SK-N-MC (cell line): ENCODE measurements around the gene PACSIN2.

Source experiments
- DNase-seq: peaks from one replicate; pipeline ENCODE4 v3.0.0-alpha.2; 2011; ENCODE audit warnings: low read depth, low spot score
- H3K27ac ChIP-seq: fragments of 200-600 bp; sonication (generic); 2 replicates; pipeline ENCODE4 v1.5.1; 2016; ENCODE audit warnings: mixed run types
- H3K36me3 ChIP-seq: fragments of 200-600 bp; sonication (generic); 2 replicates; pipeline ENCODE4 v1.6.1; 2017; ENCODE audit warnings: antibody characterized with exemption, low read length, mixed read lengths; ENCODE audit not compliant: insufficient read depth
- H3K4me3 ChIP-seq: fragments of 200-600 bp; sonication (generic); 2 replicates; pipeline ENCODE4 v1.5.1; 2016
- H3K9ac ChIP-seq: fragments of 200-600 bp; sonication (generic); 2 replicates; pipeline ENCODE4 v1.8.0; 2017; ENCODE audit warnings: mixed run types, mixed read lengths; ENCODE audit not compliant: insufficient read length
- H3K9me3 ChIP-seq: fragments of 200-600 bp; sonication (generic); 2 replicates; pipeline ENCODE4 v1.6.1; 2017; ENCODE audit warnings: low read depth, mild to moderate bottlenecking, antibody characterized with exemption, low read length, moderate library complexity, mixed read lengths
- EZH2 ChIP-seq: fragments of 200-600 bp; sonication (generic); IDR thresholded peaks from one replicate; pipeline ENCODE4 v1.6.1; 2017; ENCODE audit warnings: antibody characterized with exemption
- FOXP2 ChIP-seq: optimal IDR thresholded peaks from 2 replicates; pipeline ENCODE3; 2011; ENCODE audit warnings: mild to moderate bottlenecking, moderate library complexity; ENCODE audit not compliant: insufficient read depth; ENCODE audit errors: extremely low read length, control extremely low read depth
- POLR2AphosphoS5 ChIP-seq: IDR thresholded peaks from 2 replicates; pipeline ENCODE4 v1.6.1; 2012; ENCODE audit warnings: mild to moderate bottlenecking, low read depth, low read length, borderline replicate concordance

PACSIN2 gene

DNA sequence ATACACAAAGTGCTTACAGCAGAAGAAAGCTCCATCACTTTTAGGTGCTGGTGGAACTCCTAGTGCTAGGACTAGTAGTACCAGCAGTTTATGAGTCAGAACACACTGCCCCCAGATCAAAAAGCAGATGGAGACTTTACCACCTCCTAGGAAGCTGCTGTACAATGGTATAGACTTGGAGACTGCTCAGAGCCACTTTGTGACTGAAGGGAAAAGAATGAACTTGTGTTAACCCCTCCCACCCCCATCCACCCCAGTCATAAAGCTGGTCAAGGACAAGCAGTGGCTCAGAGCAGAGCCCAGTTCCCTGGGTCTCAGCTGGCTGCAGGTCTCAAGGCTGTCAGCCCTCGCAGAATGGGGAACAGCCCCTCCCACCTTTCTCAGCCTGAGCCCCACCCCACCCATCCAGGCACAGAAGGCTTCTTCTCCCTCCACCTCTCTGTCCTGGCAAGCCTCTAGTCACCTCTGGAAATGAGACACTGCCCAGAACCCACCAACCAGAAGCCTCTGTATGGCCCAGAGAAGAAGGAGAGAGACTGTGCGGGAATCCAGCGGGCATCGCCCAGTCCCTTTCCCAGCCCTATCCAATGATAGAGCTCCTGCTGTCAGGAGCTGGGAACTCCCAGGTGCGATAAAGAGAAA is 23.8 kb downstream of the PACSIN2 start:
- Histone ChIP-seq H3K9ac (no peak overlapping the region), H3K9me3 (no peaks in the 10 kb centered on the region), H3K4me3 (no peak overlapping the region), H3K36me3 (peaks cover 7% of the 10 kb centered on the region; the same call in 1 of the 2 replicates), H3K27ac (no peak overlapping the region)
- TF ChIP-seq POLR2AphosphoS5, result no peak
- TF ChIP-seq EZH2, result no peak
- no peak for TF ChIP-seq FOXP2
- no peak for DNase-seq

DNA sequence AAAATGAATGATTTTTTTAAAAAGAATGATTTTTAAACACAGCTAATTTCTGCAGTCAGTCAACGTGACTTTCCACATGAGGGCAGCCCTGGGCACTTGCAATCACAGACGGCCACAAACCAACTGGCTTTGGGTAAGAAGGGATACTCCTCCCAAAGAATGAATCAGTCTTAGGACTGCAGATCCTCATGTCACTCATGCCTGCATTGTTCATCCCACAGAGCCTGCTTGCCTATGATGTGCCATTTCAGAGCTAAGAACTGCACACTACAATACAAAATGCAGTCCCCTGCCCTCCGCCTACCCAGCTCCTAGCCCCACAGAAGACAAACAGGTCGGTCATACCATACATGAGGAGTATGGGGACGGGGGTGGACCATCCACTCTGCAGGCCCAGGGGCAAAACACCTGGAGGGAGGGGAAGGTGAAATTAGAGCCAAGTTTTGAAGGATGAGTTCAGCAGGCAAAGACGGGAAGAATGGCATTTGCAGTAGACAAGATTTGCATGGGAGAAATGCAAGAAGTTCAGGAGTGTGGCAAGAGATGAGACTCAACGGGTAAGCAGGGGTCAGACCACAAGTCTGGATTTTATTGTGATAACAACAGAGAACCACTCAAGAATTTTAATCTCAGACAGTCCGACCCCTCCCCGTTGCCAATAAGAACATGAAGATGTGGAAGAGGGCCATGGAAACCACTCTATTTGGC is 24.7 kb downstream of the PACSIN2 start:
- TF ChIP-seq FOXP2 (no peak), EZH2 (no peak), POLR2AphosphoS5 (no peak)
- no peak overlapping the region for H3K27ac ChIP-seq
- H3K9me3 ChIP-seq, result no peaks in the 10 kb centered on the region
- no peak overlapping the region for H3K9ac ChIP-seq
- no peak for DNase-seq
- no peak overlapping the region for H3K4me3 ChIP-seq
- H3K36me3 ChIP-seq, result peaks cover 7% of the 10 kb centered on the region; the same call in 1 of the 2 replicates

DNA sequence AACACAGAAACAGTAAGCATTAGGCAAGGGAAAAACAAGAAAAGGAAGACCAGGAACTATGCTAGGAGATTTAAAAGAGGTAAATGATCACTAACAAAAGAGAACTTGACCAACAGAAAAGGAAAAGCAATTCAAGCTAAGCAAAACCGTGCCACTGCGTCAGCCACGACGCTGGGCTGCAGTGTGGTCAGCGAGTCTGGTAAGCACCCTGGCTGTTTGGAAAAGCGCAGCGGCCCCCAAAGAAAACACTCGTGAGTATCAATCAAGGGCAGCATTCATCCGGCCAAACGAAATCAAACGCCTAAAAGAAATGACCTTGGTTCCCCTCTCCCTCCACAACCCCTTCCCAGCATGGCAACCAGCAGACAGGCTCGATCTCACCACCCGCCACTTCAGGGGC is 28.8 kb downstream of the PACSIN2 start:
- H3K4me3 ChIP-seq, result no peak overlapping the region
- TF ChIP-seq FOXP2 (no peak), EZH2 (no peak), POLR2AphosphoS5 (no peak)
- no peaks in the 10 kb centered on the region for H3K36me3 ChIP-seq
- H3K9me3 ChIP-seq, result no peaks in the 10 kb centered on the region
- DNase-seq, result no peak
- H3K9ac ChIP-seq, result no peak overlapping the region
- no peak overlapping the region for H3K27ac ChIP-seq

DNA sequence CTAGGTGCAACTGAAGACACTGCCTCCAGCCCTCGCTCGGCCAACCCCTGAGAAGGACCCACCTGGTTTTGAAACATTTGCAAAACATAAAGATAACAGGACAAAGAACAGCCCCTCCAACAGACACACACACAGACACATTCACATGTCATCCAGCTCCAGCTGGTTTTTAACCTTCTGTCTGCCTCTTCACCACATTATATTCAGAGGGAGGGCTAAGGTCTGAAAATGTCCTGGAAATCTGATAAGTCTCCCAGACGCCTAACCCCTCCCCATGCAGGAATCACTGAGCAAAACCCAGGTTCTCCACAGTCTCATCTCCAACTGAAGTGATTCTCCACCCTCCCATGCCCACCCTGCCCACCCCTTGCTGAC is 29.4 kb downstream of the PACSIN2 start:
- Histone ChIP-seq H3K9ac (no peak overlapping the region), H3K9me3 (no peaks in the 10 kb centered on the region), H3K4me3 (no peak overlapping the region), H3K36me3 (no peaks in the 10 kb centered on the region), H3K27ac (no peak overlapping the region)
- TF ChIP-seq POLR2AphosphoS5 (no peak), FOXP2 (no peak), EZH2 (no peak)
- DNase-seq, result no peak

DNA sequence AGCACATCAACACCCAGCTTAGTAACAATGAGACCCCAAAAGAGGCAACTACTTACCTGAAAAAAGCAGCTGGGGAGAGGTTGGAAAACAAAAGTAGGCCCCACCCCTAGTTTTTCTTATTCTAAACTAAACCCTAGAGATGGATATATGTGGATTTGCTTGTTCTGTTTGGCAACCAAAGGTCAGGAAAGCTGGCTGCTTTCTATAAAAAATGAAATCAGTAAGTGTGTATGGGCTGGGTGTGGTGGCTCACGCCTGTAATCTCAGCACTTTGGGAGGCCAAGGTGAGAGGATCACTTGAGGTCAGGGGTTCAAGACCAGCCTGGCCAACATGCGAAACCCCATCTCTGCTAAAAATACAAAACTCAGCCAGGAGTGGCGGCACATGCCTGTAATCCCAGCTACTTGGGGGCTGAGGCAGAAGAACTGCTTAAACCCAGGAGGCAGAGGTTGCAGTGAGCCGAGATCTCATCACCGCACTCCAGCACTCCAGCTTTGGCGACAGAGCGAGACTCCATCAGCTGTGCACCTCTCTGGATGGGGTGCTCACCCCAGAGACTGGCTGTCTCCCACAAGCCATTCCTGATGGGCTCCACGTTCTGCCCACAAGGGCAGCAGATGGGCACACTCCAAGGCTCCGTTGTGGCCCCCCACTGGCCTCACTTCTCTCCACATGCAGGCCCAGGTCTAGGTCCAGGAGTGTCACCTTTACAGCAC is 30.0 kb downstream of the PACSIN2 start:
- no peak overlapping the region for H3K4me3 ChIP-seq
- no peak overlapping the region for H3K27ac ChIP-seq
- H3K36me3 ChIP-seq, result no peaks in the 10 kb centered on the region
- DNase-seq, result no peak
- H3K9ac ChIP-seq, result no peak overlapping the region
- TF ChIP-seq EZH2 (no peak), POLR2AphosphoS5 (no peak), FOXP2 (no peak)
- H3K9me3 ChIP-seq, result no peaks in the 10 kb centered on the region

DNA sequence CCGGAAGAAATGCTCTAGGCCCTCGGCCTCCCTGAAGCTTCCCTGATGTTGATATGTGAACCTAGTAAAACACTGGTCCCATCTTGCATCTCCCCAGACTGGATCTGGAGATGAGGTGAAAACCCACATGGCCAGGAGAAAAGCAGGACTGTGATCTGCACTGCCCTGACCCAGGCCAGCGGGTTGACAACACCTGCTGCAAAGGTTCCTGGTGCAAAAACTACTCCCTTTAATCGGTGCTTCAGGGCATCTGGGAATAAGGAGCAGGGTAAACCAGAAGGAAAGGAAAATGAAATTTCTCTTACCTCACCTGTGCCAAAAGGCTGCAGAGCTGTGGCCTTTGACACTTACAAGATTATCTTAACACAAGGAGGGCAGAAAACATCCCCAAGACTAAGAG is 30.6 kb downstream of the PACSIN2 start:
- no peak for DNase-seq
- H3K9ac ChIP-seq, result no peak overlapping the region
- H3K4me3 ChIP-seq, result no peak overlapping the region
- TF ChIP-seq FOXP2 (no peak), EZH2 (no peak), POLR2AphosphoS5 (no peak)
- H3K9me3 ChIP-seq, result no peaks in the 10 kb centered on the region
- H3K36me3 ChIP-seq, result no peaks in the 10 kb centered on the region
- H3K27ac ChIP-seq, result no peak overlapping the region

DNA sequence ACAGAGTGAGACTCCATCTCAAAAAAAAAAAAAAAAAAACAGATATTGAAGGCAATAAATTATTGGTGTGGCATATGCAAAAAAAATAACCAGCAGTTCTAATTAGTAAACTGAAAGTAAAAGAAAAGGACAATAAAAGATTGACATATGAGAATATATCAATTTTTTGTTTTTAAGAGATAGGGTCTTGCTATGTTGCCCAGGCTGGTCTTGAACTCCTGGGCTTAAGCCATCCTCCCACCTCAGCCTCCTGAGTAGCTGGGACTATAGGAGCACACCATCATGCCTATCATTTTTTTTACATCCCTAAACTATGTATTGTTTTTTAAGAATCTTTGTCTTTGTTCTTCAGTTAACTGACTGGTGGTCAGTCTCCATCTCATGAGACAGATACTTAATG is 31.5 kb downstream of the PACSIN2 start:
- no peak overlapping the region for H3K27ac ChIP-seq
- H3K9me3 ChIP-seq, result no peaks in the 10 kb centered on the region
- H3K9ac ChIP-seq, result no peak overlapping the region
- no peaks in the 10 kb centered on the region for H3K36me3 ChIP-seq
- DNase-seq, result no peak
- no peak overlapping the region for H3K4me3 ChIP-seq
- TF ChIP-seq FOXP2, result no peak

DNA sequence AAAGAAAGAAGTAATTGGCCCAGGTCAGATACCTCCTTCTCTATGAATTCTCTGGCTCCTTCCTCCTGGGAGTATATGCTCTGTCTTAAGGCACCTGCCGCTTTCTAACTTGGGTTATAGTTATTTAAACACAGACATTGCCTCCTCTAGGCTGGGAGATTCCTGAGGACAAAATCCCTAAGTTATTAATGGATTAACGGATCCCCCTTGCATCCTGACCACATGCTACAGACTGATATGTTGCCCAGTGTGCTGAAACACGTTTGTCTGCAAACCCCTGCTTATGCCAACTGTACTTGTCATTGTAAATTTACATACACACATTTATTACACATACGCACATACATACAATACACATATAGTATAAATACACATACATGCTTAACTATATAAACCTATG is 35.3 kb downstream of the PACSIN2 start:
- TF ChIP-seq POLR2AphosphoS5 (no peak), FOXP2 (no peak), EZH2 (no peak)
- no peak overlapping the region for H3K9ac ChIP-seq
- no peak for DNase-seq
- H3K36me3 ChIP-seq, result no peaks in the 10 kb centered on the region
- no peak overlapping the region for H3K27ac ChIP-seq
- no peak overlapping the region for H3K4me3 ChIP-seq
- no peaks in the 10 kb centered on the region for H3K9me3 ChIP-seq
